ENCODE data around the gene REXO1.
A peak's percentile ranks its signal among the peaks of the same experiment; 100 is the strongest.
"Not testable (repeated sequence)": the region's sequence is repeated elsewhere in the genome, so short reads cannot be mapped to it uniquely, and the experiment has no call there.

Gene REXO1

DNA sequence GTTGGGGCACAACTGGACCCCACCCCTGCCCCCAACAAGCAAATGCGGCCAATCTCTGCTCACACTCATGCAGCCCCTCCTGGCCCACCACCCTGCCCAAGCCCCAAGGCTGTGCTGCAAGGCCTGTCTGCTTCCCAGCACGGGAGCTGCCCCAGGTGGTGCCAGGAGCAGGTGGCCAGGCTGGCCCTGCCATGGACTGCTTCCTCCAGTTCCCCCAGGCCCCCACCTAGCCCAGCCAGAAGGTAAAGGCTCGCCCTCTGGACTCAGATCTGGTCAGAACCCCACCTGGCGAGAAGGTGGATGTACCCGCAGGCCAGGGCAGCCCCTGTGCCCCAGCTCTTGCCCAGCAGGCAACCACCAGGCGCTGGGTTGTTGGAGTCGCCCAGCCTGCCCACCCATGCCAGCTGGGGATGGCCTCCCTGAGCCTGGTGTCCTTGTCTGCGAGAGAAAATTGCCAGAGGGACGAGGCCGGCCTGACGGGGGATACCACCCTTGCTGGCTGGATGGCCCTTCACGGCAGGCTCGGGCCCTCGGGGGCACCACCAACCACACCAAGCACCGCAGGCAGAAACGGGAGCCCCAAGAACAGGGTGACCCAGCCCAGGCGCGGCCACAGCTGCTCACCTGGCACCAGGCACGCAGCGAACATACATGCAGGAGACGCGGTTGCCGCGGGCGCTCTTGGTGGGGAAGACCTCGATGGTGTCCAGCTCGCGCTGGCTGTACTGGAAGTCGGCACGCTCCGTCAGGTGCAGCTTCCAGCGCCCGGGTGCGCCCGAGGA lies 32.5 kb upstream of the REXO1 start:
- no peak for DNase-seq (ENCODE audit: low read depth)
- no peak overlapping the region for H3K4me3 ChIP-seq (ENCODE audit: low read length)
- TF ChIP-seq, protein P1, sequence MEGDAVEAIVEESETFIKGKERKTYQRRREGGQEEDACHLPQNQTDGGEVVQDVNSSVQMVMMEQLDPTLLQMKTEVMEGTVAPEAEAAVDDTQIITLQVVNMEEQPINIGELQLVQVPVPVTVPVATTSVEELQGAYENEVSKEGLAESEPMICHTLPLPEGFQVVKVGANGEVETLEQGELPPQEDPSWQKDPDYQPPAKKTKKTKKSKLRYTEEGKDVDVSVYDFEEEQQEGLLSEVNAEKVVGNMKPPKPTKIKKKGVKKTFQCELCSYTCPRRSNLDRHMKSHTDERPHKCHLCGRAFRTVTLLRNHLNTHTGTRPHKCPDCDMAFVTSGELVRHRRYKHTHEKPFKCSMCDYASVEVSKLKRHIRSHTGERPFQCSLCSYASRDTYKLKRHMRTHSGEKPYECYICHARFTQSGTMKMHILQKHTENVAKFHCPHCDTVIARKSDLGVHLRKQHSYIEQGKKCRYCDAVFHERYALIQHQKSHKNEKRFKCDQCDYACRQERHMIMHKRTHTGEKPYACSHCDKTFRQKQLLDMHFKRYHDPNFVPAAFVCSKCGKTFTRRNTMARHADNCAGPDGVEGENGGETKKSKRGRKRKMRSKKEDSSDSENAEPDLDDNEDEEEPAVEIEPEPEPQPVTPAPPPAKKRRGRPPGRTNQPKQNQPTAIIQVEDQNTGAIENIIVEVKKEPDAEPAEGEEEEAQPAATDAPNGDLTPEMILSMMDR (IDR thresholded peaks at IDR 0.05; ENCODE audit: insufficient read depth, low read depth, low read length, missing control alignments): no peak

DNA sequence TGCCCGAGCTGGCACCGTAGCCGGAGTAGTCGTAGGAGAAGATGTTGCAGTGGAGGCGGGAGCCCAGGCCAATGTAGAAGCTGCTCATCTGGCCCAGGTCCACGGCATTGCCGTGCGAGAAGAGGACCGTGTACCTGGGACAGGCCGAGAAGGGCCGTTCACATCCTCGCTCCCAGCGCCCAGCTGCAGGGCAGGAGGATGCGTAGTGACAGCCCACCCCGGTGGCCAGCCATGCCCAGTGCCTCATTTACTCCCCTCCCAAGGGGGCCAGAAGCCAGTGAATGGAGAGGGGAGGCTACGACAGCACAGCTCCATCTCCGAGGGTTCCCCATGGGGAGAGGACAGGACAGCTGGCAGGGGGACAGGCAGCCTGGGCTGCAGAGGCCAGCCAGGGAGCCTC lies 31.7 kb upstream of the REXO1 start:
- DNase-seq (ENCODE audit: low read depth); H3K4me3 ChIP-seq (ENCODE audit: low read length): not testable (repeated sequence)

DNA sequence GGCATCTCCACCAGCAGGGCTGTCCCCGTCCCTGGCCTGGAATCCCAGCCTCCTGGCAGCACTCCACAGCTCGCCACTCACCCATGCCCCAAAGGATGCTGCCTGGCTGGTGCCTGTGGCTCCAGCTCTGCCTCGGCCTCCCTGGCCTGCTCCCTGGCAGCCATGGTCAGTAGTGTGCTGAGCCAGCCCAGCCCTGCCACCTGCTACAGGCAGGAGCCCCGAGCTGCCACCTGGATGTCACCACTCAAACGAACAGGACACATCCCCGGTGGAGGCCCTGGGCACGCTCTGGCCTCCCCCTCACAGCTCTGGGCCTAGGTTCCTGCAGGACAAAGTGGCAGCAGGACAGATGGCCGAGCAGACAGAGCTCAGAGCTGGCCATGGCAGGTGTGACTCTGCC lies 30.3 kb upstream of the REXO1 start:
- not testable (repeated sequence) for H3K4me3 ChIP-seq (ENCODE audit: low read length); DNase-seq (ENCODE audit: low read depth)

GRCh38 chr19:1877280-1877660 lies 29.0 kb upstream of the REXO1 start:
- not testable (repeated sequence) for H3K4me3 ChIP-seq (ENCODE audit: low read length)

GRCh38 chr19:1876496-1877279 lies 28.4 kb upstream of the REXO1 start:
- H3K4me3 ChIP-seq (ENCODE audit: low read length): peak overlapping the region; percentile 91
- not testable (repeated sequence) for DNase-seq (ENCODE audit: low read depth)

More at GRCh38 chr19:1877280-1877660, 29.0 kb upstream of the REXO1 start:
- not testable (repeated sequence) for DNase-seq (ENCODE audit: low read depth)

DNA sequence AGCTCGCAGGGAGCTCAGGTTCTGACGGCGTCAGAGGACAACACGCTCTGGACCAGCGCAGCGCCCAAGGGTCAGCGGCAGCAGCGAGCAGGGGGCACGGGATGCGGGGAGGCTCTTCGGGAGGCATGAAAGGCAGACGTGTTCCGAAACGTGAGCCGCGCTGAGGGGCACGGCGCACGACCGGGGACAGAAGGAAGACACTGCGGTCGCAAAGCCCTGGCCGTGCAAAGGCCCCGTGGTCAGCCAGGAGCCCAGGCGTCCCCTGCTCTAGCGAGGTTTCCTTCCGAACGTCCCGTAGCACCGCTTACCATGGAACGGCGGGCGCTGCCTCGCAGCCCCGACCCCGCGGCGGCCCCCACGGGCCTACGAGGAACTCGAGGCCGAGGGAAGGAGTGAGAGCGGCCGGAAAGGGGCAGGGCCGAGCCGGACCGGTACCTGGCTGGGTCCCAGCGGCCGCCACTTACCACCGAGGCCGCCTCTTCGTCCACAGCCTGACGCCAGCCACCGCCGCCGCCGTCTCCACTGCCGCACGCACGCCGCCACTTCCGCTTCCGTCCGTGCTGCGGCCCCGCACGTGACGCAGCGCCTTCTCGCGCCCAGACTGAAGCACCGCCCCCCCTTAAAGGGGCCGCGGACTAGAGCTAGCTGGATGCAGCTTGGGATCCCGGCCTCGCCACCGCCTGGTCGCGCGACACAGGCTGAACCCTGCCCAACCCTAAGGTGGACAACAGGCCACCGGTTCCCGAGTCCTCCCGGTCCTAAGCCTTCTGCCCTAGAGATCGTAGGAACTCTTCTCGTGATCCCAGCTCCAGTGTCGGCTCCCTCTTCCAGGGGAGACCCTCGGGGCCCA lies 27.6 kb upstream of the REXO1 start:
- peak overlapping the region; percentile 91 for H3K4me3 ChIP-seq (ENCODE audit: low read length)
- TF ChIP-seq, protein P1 (IDR thresholded peaks at IDR 0.05; ENCODE audit: insufficient read depth, low read depth, low read length, missing control alignments): no peak
- peak; percentile 93 for DNase-seq (ENCODE audit: low read depth)

DNA sequence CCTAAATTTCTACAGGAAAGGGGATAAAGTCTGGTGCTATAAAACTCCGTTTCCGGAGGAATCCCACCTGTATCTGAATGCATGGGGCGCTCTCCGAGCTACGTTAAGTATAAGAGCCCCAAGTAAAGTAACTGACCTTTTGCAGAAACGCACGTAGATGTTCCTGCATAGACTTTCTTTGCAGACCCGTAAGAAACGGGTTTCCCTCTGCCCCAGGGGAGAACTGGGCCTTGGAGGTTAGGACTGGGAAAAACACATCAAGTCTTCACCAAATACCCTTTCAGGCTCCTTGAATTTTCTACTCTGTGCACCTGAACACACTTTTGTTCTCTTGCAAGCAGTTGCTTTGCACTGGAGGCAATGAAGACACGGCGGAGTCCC lies 27.0 kb upstream of the REXO1 start:
- not testable (repeated sequence) for DNase-seq (ENCODE audit: low read depth)
- peak overlapping the region; percentile 91 for H3K4me3 ChIP-seq (ENCODE audit: low read length)

- peak overlapping the region; percentile 91 for H3K4me3 ChIP-seq (ENCODE audit: low read length)
- TF ChIP-seq, protein P1 (IDR thresholded peaks at IDR 0.05; ENCODE audit: insufficient read depth, low read depth, low read length, missing control alignments): no peak
- peak; percentile 24 for DNase-seq (ENCODE audit: low read depth)
These were observed 26.4 kb upstream of the REXO1 start for GRCh38 chr19:1874554-1875185.

Data from epithelial cell of esophagus (primary cell).